ENCODE measurements around the gene TRIM27. TPM values are rescaled to one million over a fixed set of nuclear protein-coding genes. Genes with fewer than 3 reads are reported as not detected.
"Not testable (repeated sequence)": the region's sequence is repeated elsewhere in the genome, so short reads cannot be mapped to it uniquely, and the experiment has no call there.

Gene TRIM27
- total RNA-seq, 1 donor, result 18.5 TPM

DNA sequence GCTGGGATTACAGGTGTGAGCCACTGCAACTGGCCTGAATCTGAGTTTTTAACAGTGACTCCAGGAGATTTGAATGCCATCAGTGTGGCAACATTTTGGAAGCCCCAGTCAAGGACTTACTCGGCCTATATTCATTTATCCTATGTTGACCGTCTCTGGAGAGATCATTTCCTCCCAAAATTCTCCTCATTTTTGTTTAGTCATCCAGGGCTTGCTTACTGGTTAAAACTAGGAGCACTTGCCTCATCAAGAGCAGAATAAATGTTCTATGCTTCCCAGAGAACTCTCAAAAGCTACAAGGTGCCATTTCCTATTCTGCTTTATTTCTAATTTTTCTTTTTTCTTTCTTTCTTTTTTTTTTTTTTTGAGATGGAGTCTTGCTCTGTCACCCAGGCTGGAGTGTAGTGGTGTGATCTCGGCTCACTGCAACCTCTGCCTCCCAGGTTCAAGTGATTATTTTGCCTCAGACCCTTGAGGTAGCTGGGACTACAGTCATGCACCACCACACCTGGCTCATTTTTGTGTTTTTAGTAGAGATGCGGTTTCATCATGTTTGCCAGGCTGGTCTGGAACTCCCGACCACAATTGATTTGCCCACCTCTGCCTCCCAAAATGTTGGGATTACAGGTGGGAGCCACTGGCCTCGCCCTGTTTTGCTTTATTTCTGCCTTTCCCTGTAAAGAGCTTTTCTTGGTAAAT lies 23.4 kb upstream of the TRIM27 start:
- Histone ChIP-seq H3K9me3 (ENCODE audit: low read depth, low read length) (no peaks in the 10 kb centered on the region), H3K4me1 (ENCODE audit: insufficient read depth, low read length) (peaks cover 20% of the 10 kb centered on the region), H3K4me3 (ENCODE audit: low read length) (no peak overlapping the region), H3K27me3 (ENCODE audit: insufficient read depth, low read length) (peaks cover 1% of the 10 kb centered on the region)

- no peak overlapping the region for H3K4me3 ChIP-seq (ENCODE audit: low read length)
- no peaks in the 10 kb centered on the region for H3K9me3 ChIP-seq (ENCODE audit: low read depth, low read length)
- no peaks in the 10 kb centered on the region for H3K27me3 ChIP-seq (ENCODE audit: insufficient read depth, low read length)
These were observed 21.6 kb upstream of the TRIM27 start for GRCh38 chr6:28945349-28945748.

GRCh38 chr6:28944412-28944865 lies 20.7 kb upstream of the TRIM27 start:
- H3K4me3 ChIP-seq (ENCODE audit: low read length), result peak overlapping the region; percentile 46
- H3K27me3 ChIP-seq (ENCODE audit: insufficient read depth, low read length), result no peaks in the 10 kb centered on the region
- H3K4me1 ChIP-seq (ENCODE audit: insufficient read depth, low read length), result peaks cover 38% of the 10 kb centered on the region
- no peaks in the 10 kb centered on the region for H3K9me3 ChIP-seq (ENCODE audit: low read depth, low read length)

More at GRCh38 chr6:28945349-28945748, 21.6 kb upstream of the TRIM27 start:
- peaks cover 32% of the 10 kb centered on the region for H3K4me1 ChIP-seq (ENCODE audit: insufficient read depth, low read length)

GRCh38 chr6:28943557-28944411 lies 20.0 kb upstream of the TRIM27 start:
- H3K4me3 ChIP-seq (ENCODE audit: low read length), result peak overlapping the region; percentile 46
- no peaks in the 10 kb centered on the region for H3K27me3 ChIP-seq (ENCODE audit: insufficient read depth, low read length)
- H3K4me1 ChIP-seq (ENCODE audit: insufficient read depth, low read length), result peaks cover 38% of the 10 kb centered on the region
- H3K9me3 ChIP-seq (ENCODE audit: low read depth, low read length), result no peaks in the 10 kb centered on the region

GRCh38 chr6:28943223-28943556 lies 19.4 kb upstream of the TRIM27 start:
- H3K4me3 ChIP-seq (ENCODE audit: low read length), result no peak overlapping the region
- H3K4me1 ChIP-seq (ENCODE audit: insufficient read depth, low read length), result peaks cover 38% of the 10 kb centered on the region
- H3K27me3 ChIP-seq (ENCODE audit: insufficient read depth, low read length), result no peaks in the 10 kb centered on the region
- H3K9me3 ChIP-seq (ENCODE audit: low read depth, low read length), result no peaks in the 10 kb centered on the region

- peak overlapping the region; percentile 30 for H3K4me3 ChIP-seq (ENCODE audit: low read length)
- H3K27me3 ChIP-seq (ENCODE audit: insufficient read depth, low read length), result no peaks in the 10 kb centered on the region
- peaks cover 38% of the 10 kb centered on the region for H3K4me1 ChIP-seq (ENCODE audit: insufficient read depth, low read length)
- H3K9me3 ChIP-seq (ENCODE audit: low read depth, low read length), result no peaks in the 10 kb centered on the region
These were observed 18.1 kb upstream of the TRIM27 start for GRCh38 chr6:28941684-28942448.

DNA sequence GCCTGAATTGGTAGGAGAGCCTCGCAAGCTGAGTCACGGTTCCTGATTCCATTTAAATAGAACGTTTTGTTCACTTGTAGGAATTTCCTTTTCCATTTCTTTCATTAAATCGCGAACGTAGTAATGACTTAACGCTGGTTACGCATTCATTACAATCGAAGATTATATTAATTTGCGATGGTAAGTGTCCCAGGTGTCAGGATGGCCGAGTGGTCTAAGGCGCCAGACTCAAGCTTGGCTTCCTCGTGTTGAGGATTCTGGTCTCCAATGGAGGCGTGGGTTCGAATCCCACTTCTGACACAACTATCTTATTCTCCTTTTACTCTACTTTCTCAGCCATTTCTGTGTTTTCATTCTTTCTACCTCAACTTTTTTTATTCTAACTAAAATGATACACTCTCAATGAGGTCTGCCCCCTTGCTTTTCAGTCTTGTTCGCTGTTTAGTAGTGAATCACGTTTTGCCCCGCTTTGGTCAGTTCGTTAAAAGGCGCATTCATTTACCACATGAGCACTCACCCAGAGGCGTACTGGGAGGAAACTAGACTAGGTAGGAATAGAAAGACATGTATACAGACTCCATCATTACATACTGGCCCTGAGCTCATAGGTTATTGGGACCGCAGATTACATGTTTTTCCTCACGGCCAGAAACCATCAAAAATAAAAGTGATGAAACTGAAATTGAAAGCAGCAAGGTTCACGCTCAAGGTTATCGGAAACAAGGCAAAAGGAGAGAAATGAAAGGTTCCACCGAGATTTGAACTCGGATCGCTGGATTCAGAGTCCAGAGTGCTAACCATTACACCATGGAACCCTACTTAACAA lies 17.3 kb upstream of the TRIM27 start:
- Histone ChIP-seq H3K9me3 (ENCODE audit: low read depth, low read length) (no peaks in the 10 kb centered on the region), H3K4me1 (ENCODE audit: insufficient read depth, low read length) (peaks cover 38% of the 10 kb centered on the region), H3K4me3 (ENCODE audit: low read length) (peak overlapping the region; percentile 30), H3K27me3 (ENCODE audit: insufficient read depth, low read length) (no peaks in the 10 kb centered on the region)

GRCh38 chr6:28940294-28940857 lies 16.6 kb upstream of the TRIM27 start:
- H3K27me3 ChIP-seq (ENCODE audit: insufficient read depth, low read length), result no peaks in the 10 kb centered on the region
- no peaks in the 10 kb centered on the region for H3K9me3 ChIP-seq (ENCODE audit: low read depth, low read length)
- peak overlapping the region; percentile 30 for H3K4me3 ChIP-seq (ENCODE audit: low read length)
- peaks cover 38% of the 10 kb centered on the region for H3K4me1 ChIP-seq (ENCODE audit: insufficient read depth, low read length)

- Histone ChIP-seq H3K9me3 (ENCODE audit: low read depth, low read length) (no peaks in the 10 kb centered on the region), H3K4me3 (ENCODE audit: low read length) (no peak overlapping the region), H3K4me1 (ENCODE audit: insufficient read depth, low read length) (peaks cover 14% of the 10 kb centered on the region), H3K27me3 (ENCODE audit: insufficient read depth, low read length) (no peaks in the 10 kb centered on the region)
These were observed 9.3 kb upstream of the TRIM27 start for GRCh38 chr6:28933069-28933468.

- Histone ChIP-seq H3K27me3 (ENCODE audit: insufficient read depth, low read length) (no peaks in the 10 kb centered on the region), H3K4me1 (ENCODE audit: insufficient read depth, low read length) (peaks cover 14% of the 10 kb centered on the region), H3K4me3 (ENCODE audit: low read length) (no peak overlapping the region), H3K9me3 (ENCODE audit: low read depth, low read length) (no peaks in the 10 kb centered on the region)
These were observed 6.3 kb upstream of the TRIM27 start for GRCh38 chr6:28929887-28930620.

GRCh38 chr6:28929339-28929738 lies 5.6 kb upstream of the TRIM27 start:
- H3K4me1 ChIP-seq (ENCODE audit: insufficient read depth, low read length), result peaks cover 11% of the 10 kb centered on the region
- not testable (repeated sequence) for H3K4me3 ChIP-seq (ENCODE audit: low read length); H3K9me3 ChIP-seq (ENCODE audit: low read depth, low read length); H3K27me3 ChIP-seq (ENCODE audit: insufficient read depth, low read length)

DNA sequence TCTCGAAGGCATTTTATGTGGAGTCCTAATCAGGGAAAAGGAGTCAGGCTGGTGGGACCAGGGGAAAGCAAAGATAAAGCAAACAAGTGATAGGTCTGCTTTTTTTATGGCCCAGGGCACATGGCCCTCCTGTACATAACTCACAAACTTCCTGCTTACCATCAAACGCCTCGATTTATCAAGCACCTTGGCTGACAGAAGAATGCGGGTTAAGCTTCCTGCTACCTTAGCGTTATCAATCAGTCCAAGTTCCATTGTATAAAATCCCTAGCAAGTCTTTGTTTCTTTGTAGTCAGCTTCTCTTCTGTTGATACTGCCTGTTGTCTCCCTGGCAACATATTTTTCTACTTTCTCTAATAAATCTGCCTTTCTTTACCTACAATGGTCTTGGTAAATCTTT lies 4.1 kb upstream of the TRIM27 start:
- no peaks in the 10 kb centered on the region for H3K27me3 ChIP-seq (ENCODE audit: insufficient read depth, low read length)
- peaks cover 9% of the 10 kb centered on the region for H3K4me1 ChIP-seq (ENCODE audit: insufficient read depth, low read length)
- no peak overlapping the region for H3K4me3 ChIP-seq (ENCODE audit: low read length)
- H3K9me3 ChIP-seq (ENCODE audit: low read depth, low read length), result no peaks in the 10 kb centered on the region

GRCh38 chr6:28922821-28923317 lies 916 bp downstream of the TRIM27 start:
- Histone ChIP-seq H3K9me3 (ENCODE audit: low read depth, low read length) (no peaks in the 10 kb centered on the region), H3K27me3 (ENCODE audit: insufficient read depth, low read length) (no peaks in the 10 kb centered on the region), H3K4me3 (ENCODE audit: low read length) (peak overlapping the region; percentile 96)

More at GRCh38 chr6:28922821-28923317, 916 bp downstream of the TRIM27 start:
- peaks cover 53% of the 10 kb centered on the region for H3K4me1 ChIP-seq (ENCODE audit: insufficient read depth, low read length)
